ENCODE results near the gene SMAD2.

SMAD2 gene

DNA sequence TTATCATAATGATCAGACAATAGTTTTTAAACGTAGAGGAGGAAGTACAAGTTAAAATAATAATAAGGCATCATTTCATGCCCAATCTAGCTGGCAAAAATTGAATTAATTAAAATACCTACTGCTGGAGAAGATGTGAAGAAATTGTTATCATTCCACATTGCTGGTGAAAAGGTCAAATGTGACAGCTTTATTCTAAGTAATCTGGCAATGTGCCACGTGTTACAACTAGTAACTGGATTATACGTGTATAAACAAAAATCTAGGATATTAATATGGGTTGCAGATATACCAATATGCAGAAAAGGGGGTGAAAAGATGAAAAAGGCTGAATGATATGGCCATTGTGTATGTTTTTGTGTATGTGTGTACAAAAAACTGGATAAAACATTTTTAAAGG is 32.4 kb downstream of the SMAD2 start:
- DNase-seq: no peak

- DNase-seq: no peak
Observed at GRCh38 chr18:47895565-47896250, 34.8 kb downstream of the SMAD2 start.

DNA sequence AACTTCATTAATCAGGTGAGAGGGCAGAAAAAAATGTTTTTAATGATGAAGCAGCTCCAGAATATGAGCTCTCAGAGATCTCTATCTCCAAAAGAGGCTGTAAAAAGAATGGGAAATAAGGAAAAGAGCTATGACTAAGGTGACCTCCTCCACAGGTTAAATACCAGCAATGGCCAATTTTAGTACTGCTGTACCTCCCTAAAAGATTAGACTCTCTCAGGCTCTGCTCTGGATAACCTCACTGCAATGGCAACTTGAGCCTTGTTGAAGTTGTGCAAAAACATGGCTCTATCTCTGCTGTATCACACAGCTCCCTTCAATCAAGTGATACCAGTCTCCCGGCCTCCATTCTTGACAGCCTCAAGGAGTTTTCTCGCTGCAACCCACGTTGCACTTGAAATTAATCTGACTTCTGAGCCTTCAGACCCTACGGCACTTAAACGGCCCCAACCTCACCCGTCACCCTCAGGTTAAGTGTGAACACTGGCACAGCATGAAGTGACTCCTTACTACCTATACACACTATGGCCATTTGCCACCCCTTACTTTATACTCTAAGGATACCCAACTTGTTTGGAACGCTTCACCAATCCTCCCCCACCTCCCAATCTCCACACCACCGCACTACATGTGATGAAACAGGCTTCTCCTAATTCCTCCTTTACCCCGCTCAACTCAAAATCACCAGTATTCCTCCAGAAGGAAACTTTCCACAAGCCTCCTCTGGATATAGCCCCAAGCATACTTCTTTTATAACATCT is 36.3 kb downstream of the SMAD2 start:
- DNase-seq: no peak

GRCh38 chr18:47893047-47893446 is 37.4 kb downstream of the SMAD2 start:
- no peak for DNase-seq

DNA sequence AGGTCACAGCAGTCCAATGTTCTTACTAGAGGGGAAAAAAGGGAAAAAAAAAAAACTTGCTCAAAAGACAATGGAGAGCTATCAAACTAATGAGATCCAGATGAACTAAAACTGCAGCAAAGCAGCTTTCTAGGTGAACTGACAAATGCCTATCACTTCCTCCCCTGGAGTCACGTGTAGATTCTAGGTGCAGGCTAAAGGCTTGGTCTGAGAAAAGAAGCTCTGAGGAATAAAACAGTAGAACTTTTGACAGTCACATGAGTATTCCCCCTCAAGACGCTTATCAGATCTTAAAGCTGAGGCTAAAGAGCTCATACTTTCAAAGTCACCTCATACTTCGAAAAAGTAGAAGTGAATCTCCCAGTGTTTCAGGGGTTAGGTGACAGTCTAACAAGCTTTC is 42.3 kb downstream of the SMAD2 start:
- DNase-seq: no peak

DNA sequence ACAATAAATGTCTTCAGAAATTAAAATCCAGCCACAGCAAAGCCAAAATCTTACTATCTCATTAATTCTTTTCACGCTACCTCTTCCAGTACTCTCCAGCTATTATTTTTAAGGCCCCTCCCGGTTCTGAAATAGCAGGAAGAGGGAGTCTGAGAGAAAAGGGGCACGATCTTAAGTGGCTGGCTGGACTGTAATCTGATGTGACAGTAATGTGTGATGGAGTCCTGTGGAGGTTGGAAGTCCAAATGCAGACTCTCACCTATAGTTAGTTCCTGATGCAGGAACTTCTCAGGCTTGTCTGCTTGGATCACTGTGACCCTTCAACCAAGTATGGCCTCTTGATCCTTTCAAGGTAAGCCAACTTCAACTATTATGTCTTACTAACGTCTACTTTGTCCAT is 43.2 kb downstream of the SMAD2 start:
- DNase-seq: no peak

DNA sequence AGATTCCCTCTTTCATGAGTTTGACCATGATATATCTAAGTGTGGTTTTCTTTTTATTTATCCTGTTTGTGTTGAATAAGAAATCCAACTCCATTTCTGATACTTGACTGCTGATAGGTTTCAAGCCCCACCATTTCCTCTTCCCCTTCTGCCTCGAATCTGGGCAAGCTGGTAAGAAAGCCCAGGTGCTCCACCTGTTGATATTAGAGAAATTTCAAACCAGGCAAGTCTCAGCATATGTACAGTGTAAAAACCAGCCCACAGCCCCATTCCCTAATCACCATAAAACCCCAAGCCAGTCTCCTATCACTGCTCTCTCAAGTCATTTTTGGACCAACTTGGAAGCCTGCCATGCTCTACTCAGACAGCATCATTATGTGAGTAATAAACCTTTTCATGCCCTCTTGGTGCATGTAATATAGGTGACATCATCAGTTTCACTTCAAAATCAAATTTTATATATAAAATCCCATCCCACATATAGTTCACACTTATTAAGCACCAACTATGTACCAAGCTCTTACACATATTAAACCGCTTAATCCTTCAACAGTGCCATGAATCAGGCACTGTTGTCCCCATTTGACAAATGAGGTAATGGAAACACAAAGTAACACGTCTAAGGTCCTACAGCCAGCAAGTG is 46.6 kb downstream of the SMAD2 start:
- DNase-seq: peak in 2 of 51 donors; percentile 1 to 11

GRCh38 chr18:47882641-47883040 is 47.8 kb downstream of the SMAD2 start:
- DNase-seq: no peak

DNA sequence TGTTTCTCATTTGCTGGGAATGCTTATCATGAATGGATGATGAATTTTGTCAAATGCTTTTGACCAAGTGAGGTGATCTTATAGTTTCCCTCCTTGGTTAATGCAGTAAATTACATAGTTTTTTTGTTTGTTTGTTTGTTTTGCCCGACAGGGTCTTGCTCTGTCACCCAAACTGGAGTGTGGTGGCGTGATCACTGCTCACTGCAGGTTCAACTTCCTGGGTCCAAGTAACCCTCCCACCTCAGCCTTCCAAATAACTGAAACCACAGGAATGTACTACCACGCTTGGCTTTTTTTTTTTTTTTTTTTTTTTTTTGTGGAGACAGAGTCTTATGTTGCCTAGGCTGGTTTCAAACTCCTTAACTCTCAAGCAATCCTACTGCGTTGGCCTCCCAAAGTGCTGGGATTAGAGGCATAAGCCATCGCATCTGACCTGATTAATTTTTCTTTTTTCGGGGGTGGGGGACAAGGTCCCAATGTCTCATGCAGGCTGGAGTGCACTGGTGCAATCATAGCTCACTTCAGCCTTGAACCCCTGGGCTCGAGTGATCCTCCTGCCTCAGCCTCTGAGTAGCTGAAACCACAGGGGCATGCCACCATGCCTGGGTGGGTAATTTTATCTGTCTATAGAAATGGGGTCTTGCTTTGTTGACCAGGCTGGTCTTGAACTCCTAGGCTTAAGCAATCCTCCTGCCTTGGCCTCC is 48.6 kb downstream of the SMAD2 start:
- no peak for DNase-seq

DNA sequence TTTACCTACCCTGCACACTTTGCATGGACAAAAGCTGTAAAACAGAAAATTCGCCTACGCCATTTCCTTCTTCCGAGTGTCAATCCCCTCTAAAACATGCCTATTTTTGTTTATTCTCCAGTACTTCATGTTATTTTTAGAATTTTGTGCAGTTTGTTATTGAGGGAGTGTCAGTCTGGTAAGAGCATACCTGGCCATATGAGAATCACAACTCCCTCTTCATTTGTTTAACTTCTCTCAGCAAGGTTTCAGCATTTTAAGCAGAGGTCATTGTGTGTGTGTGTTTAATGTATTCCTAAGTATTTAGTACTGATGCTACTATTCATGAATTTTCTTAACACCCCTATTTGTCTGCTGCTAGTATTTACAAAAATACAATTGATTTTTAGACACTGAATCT is 49.4 kb downstream of the SMAD2 start:
- no peak for DNase-seq

- no peak for DNase-seq
Observed at GRCh38 chr18:47877892-47878291, 52.6 kb downstream of the SMAD2 start.

DNA sequence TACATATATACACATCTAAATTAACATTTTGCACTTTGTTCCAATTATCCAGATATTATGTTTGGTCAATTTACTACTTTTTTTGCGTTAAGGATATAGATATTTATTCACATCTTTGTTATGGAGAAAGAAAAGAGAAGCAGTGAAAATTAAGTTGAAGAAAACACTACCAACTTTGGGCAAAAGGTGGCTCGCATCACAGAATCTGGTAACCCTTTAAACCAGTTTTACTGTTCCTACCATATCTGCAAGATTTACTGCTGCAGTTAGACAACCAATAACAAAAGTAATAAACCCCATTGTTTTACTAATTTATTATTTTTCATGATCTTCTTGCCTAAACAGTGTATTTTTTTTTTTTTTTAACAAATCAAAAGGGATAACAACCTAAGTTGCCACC is 53.6 kb downstream of the SMAD2 start:
- DNase-seq: no peak

DNA sequence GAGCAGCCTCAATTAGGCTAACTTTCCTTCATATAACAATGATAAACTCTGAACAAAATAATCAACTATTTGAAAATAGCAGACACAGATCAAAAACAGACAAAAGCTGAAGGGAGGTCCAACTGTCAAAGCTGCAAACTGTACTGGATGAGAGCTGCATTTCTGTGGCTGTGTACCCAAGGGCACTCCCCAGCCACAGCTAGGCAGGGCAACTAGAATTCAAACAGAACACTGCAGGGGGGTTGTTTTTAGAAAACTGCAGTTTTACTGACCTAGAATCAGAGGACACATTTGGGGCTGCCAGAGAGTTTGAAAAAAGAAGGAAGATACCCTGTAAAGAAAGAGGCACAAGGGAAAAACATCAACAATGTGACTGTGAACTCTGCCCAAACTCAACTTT is 56.8 kb downstream of the SMAD2 start:
- no peak for DNase-seq

DNA sequence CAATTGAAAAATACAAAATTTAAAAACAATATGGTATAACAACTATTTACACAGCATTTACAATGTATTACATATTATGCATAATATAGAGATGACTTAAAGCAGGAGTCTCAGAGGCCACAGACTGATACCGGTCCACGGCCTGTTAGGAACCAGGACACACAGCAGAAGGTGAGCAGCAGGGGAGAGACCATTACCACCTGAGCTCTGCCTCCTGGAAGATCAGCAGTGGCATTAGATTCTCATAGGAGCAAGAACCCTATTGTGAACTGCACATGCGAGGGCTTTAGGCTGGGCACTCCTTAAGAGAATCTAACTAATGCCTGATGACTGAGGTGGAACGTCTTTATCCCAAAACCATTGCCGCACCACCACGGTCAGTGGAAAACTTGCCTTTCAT is 58.0 kb downstream of the SMAD2 start:
- no peak for DNase-seq

- no peak for DNase-seq
Observed at GRCh38 chr18:47871288-47871687, 59.2 kb downstream of the SMAD2 start.

DNA sequence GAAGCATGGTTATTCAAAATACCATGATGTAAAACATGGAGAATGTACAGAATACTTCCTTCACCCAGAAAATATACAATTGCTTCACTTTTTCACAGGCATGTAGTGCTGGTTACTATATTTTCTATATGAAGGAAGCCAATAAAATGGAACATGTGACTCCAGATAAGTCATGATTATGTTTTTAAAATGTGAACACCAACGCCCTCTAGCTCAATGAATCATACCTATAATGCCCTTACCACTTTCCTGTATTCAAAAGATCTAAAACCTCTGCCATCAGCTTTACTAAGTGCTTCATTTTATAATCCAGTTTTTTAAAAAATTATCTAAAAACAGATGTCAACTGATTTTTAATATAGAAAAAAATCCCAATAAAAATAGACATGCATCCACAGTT is 59.9 kb downstream of the SMAD2 start:
- no peak for DNase-seq

DNA sequence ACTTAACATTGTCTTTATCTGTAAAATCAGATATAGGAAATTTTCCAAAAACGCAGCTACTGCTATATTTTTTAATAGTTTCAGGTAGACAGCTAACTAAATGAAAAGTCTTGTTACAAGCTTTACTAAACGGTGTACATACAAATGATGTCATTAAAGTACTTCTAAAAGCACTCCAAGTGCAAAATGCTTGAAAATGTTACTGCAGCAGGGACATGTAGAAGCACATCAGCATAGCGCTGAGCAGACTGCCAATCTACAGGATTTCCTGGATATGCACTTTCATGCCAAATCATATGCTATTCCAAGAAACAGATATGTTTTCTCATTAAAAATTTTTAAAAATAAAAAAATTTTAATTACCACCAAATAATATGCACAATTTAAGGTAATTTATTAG is 61.7 kb downstream of the SMAD2 start:
- no peak for DNase-seq

- no peak for DNase-seq
Observed at GRCh38 chr18:47865183-47865582, 65.3 kb downstream of the SMAD2 start.

DNA sequence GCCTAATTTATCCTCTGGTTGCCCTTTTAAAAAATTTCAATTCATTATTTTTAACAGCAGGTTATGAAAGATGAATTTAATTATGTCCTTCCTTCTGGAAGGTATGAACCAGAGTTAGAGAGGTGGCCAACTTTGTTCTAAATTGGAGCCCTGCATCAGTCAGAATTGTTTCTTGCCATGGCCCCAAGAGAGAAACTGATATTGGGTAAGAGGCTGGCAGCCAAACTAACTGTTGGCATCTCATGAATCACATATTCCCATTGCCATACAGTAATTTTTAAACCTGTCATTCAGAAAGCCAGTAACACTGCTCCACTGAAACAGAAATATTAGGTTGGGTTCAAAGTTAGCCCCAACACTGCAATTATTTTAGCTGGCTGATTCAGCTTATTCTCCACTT is 67.4 kb downstream of the SMAD2 start:
- no peak for DNase-seq

- no peak for DNase-seq
Observed at GRCh38 chr18:47858607-47859006, 71.9 kb downstream of the SMAD2 start.

DNA sequence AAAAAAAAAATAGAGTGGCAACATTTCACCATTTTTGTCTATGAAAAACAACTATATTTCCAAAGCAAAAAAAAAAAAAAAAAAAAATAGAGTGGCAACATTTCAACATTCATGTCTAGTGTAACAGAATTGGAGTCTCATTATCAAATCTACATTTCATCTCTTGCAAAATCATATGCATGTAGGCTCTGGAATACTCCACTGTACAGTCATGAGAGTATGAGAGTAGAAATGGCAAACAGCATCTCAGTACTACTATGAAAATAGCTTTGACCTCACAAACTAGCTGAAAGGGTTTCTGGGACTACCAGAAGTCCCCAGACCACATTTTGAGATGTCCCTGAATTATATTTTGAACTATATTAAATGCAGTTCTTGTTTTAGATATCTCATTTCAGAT is 82.8 kb downstream of the SMAD2 start:
- DNase-seq: no peak

- DNase-seq: no peak
Observed at GRCh38 chr18:47846431-47846830, 84.0 kb downstream of the SMAD2 start.

All from hypothalamus (tissue), 51 donors.